Stimulated activated CD8-positive, alpha-beta memory T cell treated with anti-CD3 and anti-CD28 coated beads, Interleukin-2, amount 100 ng/mL, for 48 hours (primary cell): ENCODE measurements around the gene GTSE1.

Experiments
- DNase-seq, 2 donors: peaks; one replicate each; pipeline ENCODE4 v3.0.0-alpha.2; 2020; ENCODE audit warnings: low read depth in 2 of 2

GTSE1 gene

DNA sequence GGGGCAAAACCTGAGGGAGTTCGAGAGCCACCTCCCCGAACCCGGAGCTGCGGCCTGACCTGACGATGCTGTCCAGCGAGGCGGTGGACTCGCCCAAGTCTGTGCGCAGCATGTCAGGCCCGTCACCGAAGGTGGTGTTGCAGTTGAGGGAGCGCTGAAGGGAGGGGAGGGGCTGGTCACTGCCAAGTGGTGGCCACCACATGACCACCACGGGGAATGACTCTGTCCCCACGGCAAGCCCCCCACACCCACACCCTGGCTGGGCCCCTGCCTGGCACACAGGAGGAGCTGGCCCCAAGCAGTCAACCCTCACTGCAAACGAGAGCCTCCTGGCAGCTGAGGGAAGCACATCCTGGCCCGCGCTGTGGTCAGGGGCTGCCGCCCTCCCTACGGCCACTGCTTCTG is 69.7 kb downstream of the GTSE1 start:
- DNase-seq = no peak

DNA sequence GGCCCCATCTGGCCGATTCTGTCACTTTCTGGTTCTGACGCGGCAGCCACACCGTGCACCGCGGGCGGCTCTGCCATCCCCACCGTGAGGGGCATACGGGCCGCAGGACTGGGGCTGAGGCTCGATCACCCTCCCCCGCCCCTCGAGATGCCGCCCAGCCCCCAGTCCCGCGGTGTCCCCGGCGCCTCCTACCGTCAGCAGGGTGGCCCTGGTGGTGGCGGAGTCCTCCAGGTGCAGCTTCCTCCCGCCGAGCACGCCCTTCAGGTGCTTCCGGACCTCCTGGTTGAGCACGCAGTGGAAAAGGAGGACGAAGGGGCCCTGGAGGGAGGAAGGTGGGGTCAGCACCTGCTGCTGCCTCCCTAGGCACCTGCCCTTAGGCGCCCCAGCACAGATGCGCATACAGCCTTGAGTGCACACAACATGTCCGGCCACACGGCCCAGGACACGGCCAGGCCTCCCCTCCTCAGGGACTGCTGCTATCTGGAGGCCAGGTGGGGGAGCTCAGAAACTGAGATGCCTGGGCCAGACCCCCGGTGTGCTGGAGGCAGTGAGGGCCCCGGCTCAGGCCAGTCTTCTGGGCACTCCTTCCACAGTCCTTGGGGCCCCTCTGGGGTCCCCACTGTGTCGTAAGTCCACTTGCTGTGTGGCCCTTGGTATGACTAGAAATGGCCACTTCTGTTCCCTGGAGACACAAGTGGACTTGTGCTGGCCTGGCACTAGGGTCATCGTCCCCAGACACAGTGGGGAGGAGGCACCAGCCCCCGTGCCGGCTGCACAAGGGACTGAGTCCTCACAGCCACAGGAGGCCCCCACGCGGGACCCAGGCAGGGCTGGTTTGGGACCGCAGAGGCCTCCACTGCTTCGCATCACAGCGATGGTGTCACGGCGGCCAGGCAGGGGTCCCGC is 70.4 kb downstream of the GTSE1 start:
- no peak for DNase-seq

- peak; percentile 60 to 62 for DNase-seq
Measured at GRCh38 chr22:46367707-46368191, 71.1 kb downstream of the GTSE1 start.

DNA sequence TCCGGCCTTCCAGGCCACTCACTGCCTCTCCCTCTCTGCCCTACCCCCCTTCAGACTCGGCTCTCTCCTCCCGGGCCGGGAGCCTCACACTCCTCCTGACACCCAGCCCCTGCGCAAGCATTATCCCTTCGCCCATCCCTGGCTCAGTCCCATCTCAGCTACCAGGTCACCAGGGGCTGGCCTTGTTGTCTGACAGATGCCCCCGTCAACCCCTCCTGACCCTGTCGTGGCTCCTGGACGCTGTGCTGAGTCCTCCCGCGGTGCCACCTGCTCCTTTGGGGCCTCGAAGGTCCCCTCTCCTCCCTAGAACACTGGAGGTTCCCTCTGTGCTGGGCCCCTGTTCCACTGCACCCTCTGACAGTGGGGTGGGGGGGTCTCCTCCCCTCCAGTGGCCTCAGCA is 71.8 kb downstream of the GTSE1 start:
- DNase-seq = no peak

- no peak for DNase-seq
Measured at GRCh38 chr22:46368871-46369715, 72.4 kb downstream of the GTSE1 start.

DNA sequence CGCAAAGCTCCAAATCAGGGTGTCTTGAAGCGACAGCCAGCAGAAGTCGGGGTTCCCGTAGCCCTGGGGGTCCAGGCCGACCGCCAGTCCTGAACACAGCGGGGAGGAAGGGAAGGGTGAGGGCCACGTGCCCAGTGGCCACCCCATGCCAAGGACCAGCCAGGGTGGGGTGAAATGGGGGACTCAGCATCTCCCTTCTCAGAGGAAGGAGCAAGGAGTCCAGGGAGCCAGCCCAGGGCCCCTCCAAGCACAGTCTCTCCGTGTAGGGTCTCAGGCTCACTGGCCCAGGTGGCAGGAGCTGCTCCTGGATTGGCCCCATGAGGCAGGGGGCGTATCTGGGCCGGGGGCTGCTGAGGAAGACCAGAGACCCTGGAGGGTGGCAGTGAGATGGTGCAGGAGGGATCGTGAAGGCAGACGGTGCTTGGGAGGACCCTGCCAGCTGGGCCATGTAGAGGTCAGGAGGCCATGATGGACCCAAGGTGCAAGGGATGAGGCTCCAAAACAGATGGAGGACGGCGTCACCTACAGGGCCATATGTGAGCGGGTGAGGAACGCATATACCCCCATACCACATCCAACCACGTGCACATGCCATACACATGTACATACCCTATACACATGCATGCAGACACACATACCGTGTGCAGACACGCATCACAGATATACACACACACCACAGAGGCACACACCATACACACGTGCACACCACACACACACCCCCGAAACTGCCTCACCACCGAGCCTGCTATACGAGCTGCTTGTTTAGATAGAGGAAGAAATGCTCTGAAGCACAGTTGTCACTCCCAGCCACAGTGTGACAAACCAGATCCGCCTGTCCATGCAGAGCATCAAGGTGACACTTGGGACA is 73.3 kb downstream of the GTSE1 start:
- no peak for DNase-seq

- no peak for DNase-seq
Measured at GRCh38 chr22:46370584-46371291, 74.1 kb downstream of the GTSE1 start.

DNA sequence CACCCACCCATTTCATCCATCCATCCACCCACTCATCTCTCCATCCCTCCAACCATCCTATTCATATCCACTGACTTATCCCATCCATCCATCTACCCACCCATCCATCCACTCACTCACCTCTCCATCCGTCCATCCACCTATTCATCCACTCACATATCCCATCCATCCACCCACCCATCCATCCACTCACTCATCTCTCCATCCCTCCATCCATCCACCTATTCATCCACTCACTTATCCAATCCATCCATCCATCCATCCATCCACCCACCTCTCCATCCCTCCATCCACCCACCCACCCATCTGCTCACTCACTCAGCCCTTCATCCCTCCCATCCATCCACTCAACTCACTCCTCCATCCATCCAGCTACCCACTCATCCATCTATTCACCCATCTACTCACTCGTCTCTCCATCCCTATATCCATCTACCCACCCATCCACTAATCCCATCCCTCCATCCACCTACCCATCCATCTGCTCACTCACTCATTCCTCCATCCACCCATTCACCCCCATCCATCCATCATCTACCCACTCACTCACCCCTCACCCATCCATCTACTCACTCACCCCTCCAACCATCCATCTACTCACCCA is 75.1 kb downstream of the GTSE1 start:
- DNase-seq = no peak

GRCh38 chr22:46372686-46373085 is 76.0 kb downstream of the GTSE1 start:
- no peak for DNase-seq

- no peak for DNase-seq
Measured at GRCh38 chr22:46373159-46373558, 76.5 kb downstream of the GTSE1 start.

DNA sequence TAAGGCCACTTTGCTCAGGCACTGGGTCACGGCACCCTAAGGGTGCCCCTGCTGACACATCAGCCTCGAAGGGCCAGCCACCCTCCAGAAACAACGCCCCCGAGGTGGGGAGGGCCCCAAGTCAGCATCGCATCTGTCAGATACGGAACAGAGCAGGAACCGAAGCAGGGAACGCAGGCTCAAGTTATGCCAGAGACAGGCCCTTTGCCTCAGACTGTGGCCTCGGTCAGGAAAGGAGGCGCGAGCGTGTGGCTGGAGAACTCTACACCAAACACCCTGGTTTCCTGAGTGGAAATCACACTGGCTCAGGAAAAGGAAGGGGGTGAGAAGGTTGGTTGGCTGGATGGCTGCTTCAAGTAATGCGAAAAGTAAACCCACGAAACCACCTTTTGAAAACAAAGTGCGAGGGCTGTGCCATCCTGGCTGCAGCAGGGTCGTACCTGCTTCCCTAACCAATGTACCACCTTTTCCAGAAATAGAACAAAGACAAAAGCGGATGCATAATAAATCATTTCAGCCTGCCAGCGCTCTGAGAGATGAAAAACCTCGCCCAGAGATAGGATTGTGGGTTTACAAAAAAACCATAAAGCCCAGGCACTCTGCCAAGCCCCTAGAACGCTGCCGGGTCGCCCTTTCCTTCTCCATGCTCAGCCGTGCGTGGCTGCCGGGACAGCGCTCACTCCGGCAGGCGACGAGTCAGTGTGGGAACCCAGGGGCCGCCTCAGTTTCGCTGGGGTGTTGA is 77.4 kb downstream of the GTSE1 start:
- DNase-seq = peak; percentile 8 to 24

DNA sequence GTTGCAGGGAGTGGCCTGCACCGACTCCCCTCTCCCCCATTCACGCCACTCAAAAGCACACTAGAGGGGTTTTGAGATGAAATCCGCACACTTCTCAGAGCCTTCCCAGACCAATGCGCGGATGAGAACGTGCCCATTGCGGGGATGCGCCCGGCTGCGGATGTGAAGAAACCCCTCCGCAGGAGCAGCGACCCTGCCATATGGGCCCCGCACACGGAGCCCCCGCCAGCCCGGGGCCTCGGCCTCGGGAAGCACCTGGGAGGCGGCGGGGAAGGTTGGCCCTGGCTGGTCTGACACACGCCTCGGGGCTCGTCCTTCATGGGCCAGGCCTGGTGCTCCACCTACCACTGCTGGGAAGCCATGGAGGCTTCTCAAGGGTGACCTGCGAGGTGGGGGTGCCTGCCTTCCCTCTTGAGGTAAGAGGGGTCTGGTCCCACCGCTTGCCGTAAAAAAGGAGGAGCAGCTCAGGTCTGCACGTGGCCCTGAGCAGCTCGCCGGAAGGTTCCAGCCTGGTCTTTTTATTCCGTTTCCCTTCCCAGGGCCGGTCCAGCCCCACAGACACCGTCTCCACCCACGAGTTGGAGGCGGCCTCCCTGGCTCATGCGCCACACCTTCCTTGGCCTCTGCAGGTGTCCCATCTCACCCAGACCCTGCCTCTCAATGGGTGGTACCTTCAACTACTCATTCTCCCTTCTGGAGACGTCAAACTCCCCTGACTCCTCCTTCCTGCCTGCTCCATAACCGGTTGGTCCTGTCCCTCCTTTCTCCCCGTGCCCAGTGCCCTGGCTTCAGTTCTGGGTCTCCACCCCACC is 78.2 kb downstream of the GTSE1 start:
- no peak for DNase-seq

GRCh38 chr22:46376111-46376510 is 79.4 kb downstream of the GTSE1 start:
- no peak for DNase-seq

DNA sequence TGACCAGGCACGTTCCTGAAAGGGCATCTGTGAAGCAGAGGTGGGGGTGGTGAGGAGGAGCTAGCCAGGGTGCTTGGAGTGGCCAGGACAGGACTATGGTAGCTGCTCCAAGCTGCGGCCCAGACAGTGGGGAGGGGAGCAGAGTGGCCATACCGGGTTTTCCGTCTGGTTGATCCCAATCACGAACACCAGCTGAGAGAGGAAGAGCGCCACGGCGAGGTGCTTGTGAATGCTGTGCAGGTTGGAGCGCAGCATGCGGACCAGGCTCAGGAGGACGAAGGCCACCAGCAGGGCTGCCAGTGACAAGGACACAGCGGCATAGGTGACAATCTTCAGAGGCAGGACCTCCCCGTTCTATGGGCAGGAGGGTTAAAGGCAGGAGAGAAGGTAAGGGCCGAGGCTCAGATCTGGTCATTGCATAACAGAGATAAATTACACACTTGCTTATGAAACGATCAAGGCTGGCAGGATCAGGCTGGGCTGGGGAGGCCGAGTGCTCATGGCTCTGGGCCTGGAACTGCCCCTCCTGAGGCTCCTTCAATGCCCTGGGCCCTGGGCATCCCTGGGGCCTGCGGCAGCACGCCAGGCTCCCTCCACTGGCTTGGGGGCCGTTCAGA is 80.3 kb downstream of the GTSE1 start:
- no peak for DNase-seq

DNA sequence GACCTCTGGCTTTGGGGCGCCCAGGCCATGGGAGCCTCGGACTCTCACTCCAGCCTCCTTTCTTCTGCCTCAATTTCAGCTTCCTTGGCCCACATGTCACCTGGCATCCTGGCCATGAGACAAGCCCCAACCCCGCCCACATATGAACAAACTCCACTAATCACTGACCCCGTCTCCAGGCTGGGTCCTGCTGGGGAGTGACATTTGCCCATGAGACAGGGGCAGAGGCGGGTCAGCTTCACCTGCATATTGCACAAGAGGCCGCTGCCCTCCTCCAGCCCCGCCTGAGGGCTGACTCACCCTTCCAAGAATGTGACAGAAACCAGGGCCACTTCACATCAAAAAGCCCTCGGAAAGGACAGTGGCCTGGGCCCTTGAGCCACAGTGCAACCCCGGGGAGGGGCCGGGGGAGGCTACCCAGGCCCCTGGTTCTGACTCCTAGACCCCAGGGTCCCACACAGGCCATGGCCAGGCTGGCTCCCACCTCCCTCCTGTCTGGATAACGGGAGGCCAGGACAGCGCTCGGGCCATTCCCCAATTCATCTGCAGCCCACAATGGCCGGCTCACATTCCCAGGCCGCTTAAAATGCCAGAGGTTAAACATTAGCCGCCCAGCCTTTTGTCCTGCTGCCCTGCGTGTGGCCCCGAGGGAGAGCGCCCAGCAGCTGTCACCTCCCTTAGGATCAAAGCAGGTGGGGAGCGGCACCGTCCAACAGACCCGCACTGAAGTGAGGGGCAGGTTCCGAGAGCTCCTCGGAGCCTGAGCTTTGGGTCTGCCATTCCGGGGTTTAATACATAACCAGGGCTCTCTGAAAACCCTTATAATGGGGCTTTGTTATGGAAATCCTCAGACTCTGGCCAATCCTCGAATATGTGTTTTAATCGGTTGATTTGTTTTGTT is 81.1 kb downstream of the GTSE1 start:
- DNase-seq = no peak

DNA sequence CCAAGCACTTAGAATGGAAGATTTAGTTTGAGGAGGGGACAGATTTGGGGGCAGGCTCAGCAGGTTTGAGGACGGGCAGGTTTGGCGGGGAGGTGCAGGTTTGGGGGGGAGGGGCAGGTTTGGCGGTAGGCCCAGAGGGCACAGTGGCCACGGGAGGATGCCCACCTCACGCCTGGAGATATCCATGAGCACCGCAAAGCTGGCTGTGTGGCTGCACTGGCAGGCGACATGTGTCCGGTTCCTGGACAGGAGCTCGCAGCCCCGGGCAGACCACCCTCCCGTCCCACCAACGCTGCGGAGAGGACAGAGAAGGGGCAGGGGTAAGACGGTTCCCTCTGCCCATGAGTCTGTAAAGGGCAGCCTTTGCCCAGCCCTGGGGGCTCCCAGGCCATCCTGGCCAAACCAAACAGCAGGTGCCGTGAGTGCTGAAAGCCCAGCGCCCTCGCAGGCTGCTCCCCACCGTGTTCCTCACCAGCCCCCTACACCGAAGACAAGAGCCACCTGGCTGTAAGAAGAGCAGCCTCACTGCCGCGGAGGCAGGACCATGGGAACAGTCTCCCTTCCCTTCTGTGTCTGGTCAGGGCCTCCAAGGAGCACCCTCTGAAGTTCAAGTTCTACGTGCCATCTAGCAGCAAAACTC is 81.9 kb downstream of the GTSE1 start:
- DNase-seq = no peak
